Esophagus squamous epithelium (tissue), 5 donors: ENCODE measurements around the gene EGFLAM. TPM values are rescaled to one million over a fixed set of nuclear protein-coding genes. Genes with fewer than 3 reads are reported as not detected.

Source experiments
- DNase-seq: peaks from one replicate; lab custom pipeline; 2025; lab: John Stamatoyannopoulos, UW
- H3K27ac ChIP-seq, 4 donors: fragments of 200-600 bp; sonication (generic); one replicate each; pipeline ENCODE4 v1.5.1; 2016 to 2019; ENCODE audit warnings: mild to moderate bottlenecking in 1 of 4
- H3K27me3 ChIP-seq, 4 donors: fragments of 200-600 bp; sonication (generic); 1 replicate in 3 of 4; 2 replicates in 1 of 4; pipeline versions ENCODE4 v1.5.1 to v1.6.0; 2017 to 2021; ENCODE audit warnings: antibody characterized with exemption in 1 of 4
- H3K36me3 ChIP-seq, 3 donors: fragments of 200-600 bp; sonication (generic); one replicate each; pipeline ENCODE4 v1.5.1; 2016 to 2019
- H3K4me1 ChIP-seq, 3 donors: fragments of 200-600 bp; sonication (generic); one replicate each; pipeline ENCODE4 v1.5.1; 2017 to 2019
- H3K4me3 ChIP-seq, 4 donors: fragments of 200-600 bp; sonication (generic); 1 replicate in 3 of 4; 2 replicates in 1 of 4; pipeline ENCODE4 v1.5.1; 2016 to 2019; ENCODE audit warnings: mild to moderate bottlenecking in 2 of 4, moderate library complexity in 1 of 4
- H3K9me3 ChIP-seq, 3 donors: fragments of 200-600 bp; sonication (generic); one replicate each; pipeline ENCODE4 v1.5.1; 2016 to 2019
- CTCF ChIP-seq, 6 experiments: fragments of 450-650 bp in 4 of 6; fragments of 200-600 bp in 2 of 6; sonication (generic) in 2 of 6; IDR thresholded peaks; one replicate each; pipeline ENCODE4 v1.5.1; 2016 to 2019; ENCODE audit warnings: antibody characterized with exemption in 6 of 6, mild to moderate bottlenecking in 4 of 6, moderate library complexity in 4 of 6
- POLR2A ChIP-seq, 4 donors: fragments of 450-650 bp; IDR thresholded peaks; one replicate each; pipeline ENCODE4 v1.6.1; 2017; ENCODE audit warnings: antibody characterized with exemption in 4 of 4, mild to moderate bottlenecking in 4 of 4, moderate library complexity in 3 of 4
- WGBS, 2 donors: methylation state at CpG; one replicate each; pipeline ENCODE4 v1.1.5; 2018; 5-methylcytosine and 5-hydroxymethylcytosine counted together
- intact Hi-C: fragments of 100-400 bp; cut with DNase I; formaldehyde crosslinking; loops from one replicate; pipeline ENCODE4 v1.15.0; 2022
- total RNA-seq, 4 donors: library from RNA; depleted of rRNA; stranded (reverse); fragments of >200 nt; gene quantifications; one replicate each; pipeline ENCODE4 v1.1.0, GENCODE V29; 2016
- donor health status: DM: yes; HTN: yes; CAD: no.

Gene EGFLAM
- total RNA-seq, 4 donors from 2014 or later: 0.38 to 3.3 (median 1.7) TPM

DNA sequence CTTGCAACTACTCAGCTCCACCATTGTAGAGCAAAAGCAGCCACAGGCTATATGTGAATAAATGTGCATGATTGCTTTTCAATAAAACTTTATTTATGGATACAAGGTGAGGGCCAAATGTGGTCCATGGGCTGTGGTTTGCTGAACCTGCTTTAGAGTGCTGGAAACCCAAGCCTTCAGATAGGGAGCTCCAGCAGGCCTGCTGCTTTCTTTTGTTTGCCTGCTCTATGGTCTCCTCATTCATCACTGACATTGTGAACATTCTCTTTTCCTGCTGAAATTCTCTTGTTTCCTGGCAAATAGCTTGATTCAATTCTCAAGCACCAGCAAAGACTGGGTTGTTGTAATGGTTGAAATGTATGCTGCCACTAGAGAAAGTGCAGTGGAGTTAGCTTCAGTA lies 26.0 kb downstream of the EGFLAM start:
- intact Hi-C loops: no loop called here
- H3K4me1 ChIP-seq: no peaks in the 10 kb centered on the region
- no peaks in the 10 kb centered on the region for H3K27me3 ChIP-seq
- no peaks in the 10 kb centered on the region for H3K36me3 ChIP-seq
- no peak for DNase-seq
- no peak overlapping the region for H3K27ac ChIP-seq
- H3K9me3 ChIP-seq: no peaks in the 10 kb centered on the region
- TF ChIP-seq CTCF (IDR thresholded peaks at IDR 0.05) (no peak), POLR2A (IDR thresholded peaks at IDR 0.05) (no peak)
- H3K4me3 ChIP-seq: no peak overlapping the region

DNA sequence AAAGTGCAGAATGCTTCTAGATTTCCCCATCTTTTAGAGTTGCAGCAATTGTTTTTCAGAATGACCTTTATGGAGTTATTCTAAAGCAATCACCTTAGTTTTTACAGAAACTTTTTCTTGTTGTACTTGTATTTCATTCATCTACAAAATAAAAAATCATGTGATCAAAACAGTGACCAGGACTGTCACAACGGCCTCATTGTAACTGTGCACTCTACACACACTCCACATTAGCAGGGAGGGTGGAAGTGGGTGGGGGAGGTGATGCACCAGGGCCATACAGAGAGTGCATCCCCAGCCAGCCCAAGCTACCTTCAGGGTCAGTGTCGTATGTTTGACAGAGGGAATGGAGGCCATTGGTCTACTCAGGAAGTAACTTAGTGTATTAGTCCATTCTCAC lies 26.9 kb downstream of the EGFLAM start:
- Histone ChIP-seq H3K27me3 (no peaks in the 10 kb centered on the region), H3K36me3 (no peaks in the 10 kb centered on the region), H3K9me3 (no peaks in the 10 kb centered on the region), H3K4me1 (no peaks in the 10 kb centered on the region), H3K4me3 (no peak overlapping the region), H3K27ac (no peak overlapping the region)
- DNase-seq: no peak
- 66 to 75% methylated on average over 2 of the region's 2 CpGs for whole genome bisulfite sequencing, 2 donors
- intact Hi-C loops: no loop called here
- TF ChIP-seq CTCF (IDR thresholded peaks at IDR 0.05) (no peak), POLR2A (IDR thresholded peaks at IDR 0.05) (no peak)

DNA sequence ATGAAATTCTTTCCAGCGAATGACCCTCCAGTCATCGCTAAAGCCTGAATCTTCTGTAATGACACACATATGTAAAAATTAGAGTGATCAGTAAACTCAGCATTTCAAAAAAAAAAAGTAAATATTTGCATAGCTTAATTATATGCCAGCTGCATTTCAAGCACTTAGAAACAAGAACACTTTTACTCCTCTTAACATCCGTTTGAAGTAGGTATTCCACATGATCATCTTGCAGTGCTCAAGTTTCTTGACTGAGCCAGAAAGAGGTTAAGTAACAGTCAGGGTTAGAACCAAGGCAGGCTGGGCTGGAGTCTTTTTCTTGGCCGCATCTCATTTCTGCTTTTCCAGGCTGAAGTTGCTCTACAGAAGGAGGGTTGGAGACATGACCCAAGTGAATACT lies 27.6 kb downstream of the EGFLAM start:
- TF ChIP-seq POLR2A (IDR thresholded peaks at IDR 0.05): no peak
- no peak for TF ChIP-seq CTCF (IDR thresholded peaks at IDR 0.05)
- WGBS, 2 donors: 77 to 82% methylated on average over 4 of the region's 4 CpGs
- no peak for DNase-seq

DNA sequence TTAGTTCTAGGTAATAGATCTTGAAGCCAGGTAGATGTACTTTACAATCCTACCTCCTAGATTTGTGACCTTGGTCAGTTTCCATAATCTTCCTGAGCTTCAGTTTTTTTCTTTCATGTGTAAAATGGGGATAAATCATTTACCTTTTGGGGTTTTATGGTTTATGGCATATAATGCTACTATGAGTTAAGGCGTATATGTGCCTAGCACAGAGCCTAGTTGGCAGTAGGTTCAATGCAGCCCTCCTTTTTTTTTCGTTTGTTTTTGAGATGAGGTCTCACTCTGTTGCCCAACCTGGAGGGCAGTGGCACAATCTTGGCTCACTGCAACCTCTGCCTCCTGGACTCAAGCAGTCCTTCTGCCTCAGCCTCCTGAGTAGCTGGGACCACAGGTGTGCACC lies 28.8 kb downstream of the EGFLAM start:
- TF ChIP-seq CTCF (IDR thresholded peaks at IDR 0.05) (no peak), POLR2A (IDR thresholded peaks at IDR 0.05) (no peak)
- DNase-seq: no peak
- H3K36me3 ChIP-seq: no peaks in the 10 kb centered on the region
- 66 to 78% methylated on average over 2 of the region's 2 CpGs for WGBS, 2 donors
- no peaks in the 10 kb centered on the region for H3K9me3 ChIP-seq
- no peak overlapping the region for H3K4me3 ChIP-seq
- H3K4me1 ChIP-seq: no peaks in the 10 kb centered on the region
- intact Hi-C loops: no loop called here
- H3K27ac ChIP-seq: no peak overlapping the region
- no peaks in the 10 kb centered on the region for H3K27me3 ChIP-seq

More for the DNA sequence above, 27.6 kb downstream of the EGFLAM start:
- Histone ChIP-seq H3K36me3 (no peaks in the 10 kb centered on the region), H3K27ac (no peak overlapping the region), H3K4me3 (no peak overlapping the region), H3K27me3 (no peaks in the 10 kb centered on the region), H3K9me3 (no peaks in the 10 kb centered on the region), H3K4me1 (no peaks in the 10 kb centered on the region)
- intact Hi-C loops: no loop called here

- WGBS, 2 donors: 82 to 86% methylated on average over 4 of the region's 4 CpGs
- Histone ChIP-seq H3K9me3 (no peaks in the 10 kb centered on the region), H3K36me3 (no peaks in the 10 kb centered on the region), H3K27ac (no peak overlapping the region), H3K4me1 (no peaks in the 10 kb centered on the region), H3K4me3 (no peak overlapping the region), H3K27me3 (peaks cover 0 to 3% (median 0%) of the 10 kb centered on the region in 4 donors)
- intact Hi-C loops: no loop called here
- no peak for DNase-seq
- TF ChIP-seq POLR2A (IDR thresholded peaks at IDR 0.05) (no peak), CTCF (IDR thresholded peaks at IDR 0.05) (no peak)
These were observed 31.1 kb downstream of the EGFLAM start for GRCh38 chr5:38289457-38289856.
